K562 (cell line): ENCODE data around the gene QRFP. TPM values are rescaled to one million over a fixed set of nuclear protein-coding genes. Genes with fewer than 3 reads are reported as not detected.

Experiments
- ATAC-seq: fragments of 200-7000 bp; cut with Tn5 transposase; 3 replicates; pipeline ENCODE4 v1.9.1; 2020; ENCODE audit warnings: moderate library complexity
- BruUV-seq: library from RNA; stranded (reverse); fragments of 400-500 nt; replicated peaks from 2 replicates; lab custom pipeline; 2021; lab: Mats Ljungman, UMichigan
- CTCF ChIA-PET: fragments of 300-600 bp; formaldehyde crosslinking; extraction: SDS; loops from one replicate; lab custom pipeline; 2021; ENCODE audit warnings: low intra/inter-chr PET ratio; lab: Yijun Ruan, JAX
- POLR2A ChIA-PET: fragments of 300-600, 350-650 bp; sonication (Branson Sonifier 250); formaldehyde crosslinking; extraction: SDS; loops from one replicate; lab custom pipeline; 2021; ENCODE audit warnings: antibody characterized with exemption, inconsistent platforms; lab: Yijun Ruan, JAX
- DNase-seq, 4 experiments: peaks; one replicate each; pipeline versions ENCODE4 v3.0.0 to v3.0.0-alpha.2; 2011 to 2018; ENCODE audit warnings: low spot score in 3 of 4, mixed read lengths in 3 of 4; ENCODE audit errors: extremely low read depth in 1 of 4
- FAIRE-seq: peaks from 2 replicates; lab custom pipeline; 2011; peaks lifted over from hg19 to GRCh38; lab: Jason Lieb, UNC
- H2AFZ ChIP-seq: 2 replicates; pipeline ENCODE4 v1.6.0; 2011; ENCODE audit warnings: low read depth, low read length, control low read depth, inconsistent platforms
- H3K27ac ChIP-seq: fragments of 200-600 bp; 3 replicates; pipeline ENCODE4 v1.8.0; 2011; ENCODE audit warnings: low read depth, mild to moderate bottlenecking, control low read depth, inconsistent platforms, low read length, moderate library complexity, mixed read lengths; ENCODE audit errors: extremely low read depth
- H3K27me3 ChIP-seq, 2 experiments: fragments of 300-600 bp in 1 of 2; 2 replicates in 1 of 2; 3 replicates in 1 of 2; pipeline versions ENCODE4 v1.6.0 to v1.8.0; 2011; ENCODE audit warnings: inconsistent platforms in 2 of 2, low read length in 2 of 2, mild to moderate bottlenecking in 1 of 2, mixed read lengths in 1 of 2, moderate library complexity in 1 of 2; ENCODE audit not compliant: control insufficient read depth in 2 of 2, insufficient read depth in 2 of 2
- H3K36me3 ChIP-seq: fragments of 300-600 bp; 3 replicates; pipeline ENCODE4 v1.8.0; 2011; ENCODE audit warnings: mild to moderate bottlenecking, low read length, inconsistent platforms; ENCODE audit not compliant: control insufficient read depth, insufficient read depth
- H3K4me1 ChIP-seq, 2 experiments: fragments of 200-600 bp in 1 of 2; replicated peaks in 1 of 2; 2 replicates in 1 of 2; 3 replicates in 1 of 2; pipeline versions ENCODE4 v1.5.1 to v1.8.0; 2011; ENCODE audit warnings: inconsistent platforms in 2 of 2, low read length in 2 of 2, mild to moderate bottlenecking in 1 of 2, mixed read lengths in 1 of 2, moderate library complexity in 1 of 2; ENCODE audit not compliant: control insufficient read depth in 2 of 2, insufficient read depth in 2 of 2
- H3K4me2 ChIP-seq: 2 replicates; pipeline ENCODE4 v1.6.1; 2011; ENCODE audit warnings: low read length, control low read depth, inconsistent platforms, mixed read lengths; ENCODE audit not compliant: insufficient read depth
- H3K4me3 ChIP-seq: fragments of 200-600 bp; sonication (generic), shearing (Covaris generic); 2 replicates; pipeline ENCODE4 v1.5.1; 2016; ENCODE audit warnings: control low read depth, inconsistent platforms
- H3K79me2 ChIP-seq: fragments of 200-600 bp; 3 replicates; pipeline ENCODE4 v1.8.0; 2011; ENCODE audit warnings: low read length, inconsistent platforms; ENCODE audit not compliant: control insufficient read depth, insufficient read depth
- H3K9ac ChIP-seq, 2 experiments: 2 replicates each; pipeline versions ENCODE4 v1.6.0 to v1.6.1; 2011; ENCODE audit warnings: low read depth in 2 of 2, low read length in 2 of 2, control low read depth in 1 of 2, inconsistent platforms in 1 of 2, mild to moderate bottlenecking in 1 of 2, mixed read lengths in 1 of 2; ENCODE audit not compliant: insufficient read depth in 1 of 2
- H3K9me1 ChIP-seq: one replicate; pipeline ENCODE4 v1.6.0; 2011; ENCODE audit warnings: inconsistent platforms, mild to moderate bottlenecking, low read length, moderate library complexity; ENCODE audit not compliant: control insufficient read depth, insufficient read depth
- H3K9me3 ChIP-seq: replicated peaks from 2 replicates; pipeline ENCODE4 v1.5.1; 2011; ENCODE audit warnings: low read depth, low read length, inconsistent platforms; ENCODE audit not compliant: control insufficient read depth, insufficient read depth
- H4K20me1 ChIP-seq: replicated peaks from 2 replicates; pipeline ENCODE4 v1.6.1; 2011; ENCODE audit warnings: low read length, inconsistent platforms, mixed read lengths; ENCODE audit not compliant: control insufficient read depth, insufficient read depth
- BHLHE40 ChIP-seq: IDR thresholded peaks from 2 replicates; pipeline ENCODE4 v1.6.1; 2011; ENCODE audit warnings: low read length, improper control_type of control experiment
- MAFK ChIP-seq: IDR thresholded peaks from 2 replicates; pipeline ENCODE4 v1.6.1; 2011; ENCODE audit warnings: low read length, improper control_type of control experiment
- ZFP36 ChIP-seq: fragments of 150-350 bp; IDR thresholded peaks from 2 replicates; pipeline ENCODE4 v1.6.1; 2018; ENCODE audit warnings: low read length, low read depth; ENCODE audit not compliant: partially characterized antibody
- ZMIZ1 ChIP-seq, 2 experiments: fragments of 150-350 bp in 1 of 2; IDR thresholded peaks; 2 replicates each; pipeline ENCODE4 v1.6.1; 2012 to 2016; ENCODE audit warnings: low read depth in 2 of 2, low read length in 2 of 2, mild to moderate bottlenecking in 1 of 2, moderate library complexity in 1 of 2
- ZNF584 ChIP-seq: fragments of 200-800 bp; sonication (Bioruptor generic); IDR thresholded peaks from 2 replicates; pipeline ENCODE4 v1.6.1; 2016; ENCODE audit warnings: low read depth, mild to moderate bottlenecking, missing genetic modification characterization, missing compliant biosample characterization
- WGBS: fragments of 100-300 bp; shearing (Covaris generic); methylation state at CpG from one replicate; pipeline ENCODE4 v1.1.6; 2016; ENCODE audit warnings: low coverage, mixed read lengths; ENCODE audit not compliant: insufficient coverage; ENCODE audit errors: missing lambda C conversion rate; 5-methylcytosine and 5-hydroxymethylcytosine counted together
- in situ Hi-C: fragments of 300-500 bp; cut with MboI; formaldehyde crosslinking; loops from 4 replicates; pipeline ENCODE4 v1.15.0; 2018; ENCODE audit warnings: inconsistent platforms, mixed read lengths
- intact Hi-C: fragments of 100-400 bp; cut with micrococcal nuclease; formaldehyde crosslinking; loops from 2 replicates; pipeline ENCODE4 v1.14.2; 2022
- polyA plus RNA-seq, 8 experiments: library from polyadenylated mRNA; depleted of rRNA in 4 of 8; stranded (reverse) in 5 of 8; unstranded in 3 of 8; fragments of >200 nt; fragmentation: Nextera tagmentation in 2 of 8; fragmentation: Illumina TruSeq in 1 of 8; extraction: Ambion mirVana in 2 of 8; extraction: Trizol in 1 of 8; gene quantifications; 2 replicates each; pipeline versions ENCODE4 v1.2.1 to v1.2.3, GENCODE V29; 2011 to 2014; ENCODE audit warnings: inconsistent platforms in 1 of 8, missing spikeins in 1 of 8
- total RNA-seq, 7 experiments: library from RNA; depleted of rRNA in 6 of 7; stranded (reverse); fragments of >200 nt in 6 of 7; fragmentation: Illumina TruSeq in 2 of 7; extraction: Trizol in 2 of 7; gene quantifications; 2 replicates each; pipeline versions ENCODE4 v1.2.1 to v1.2.3, GENCODE V29; 2011 to 2021; ENCODE audit warnings: low replicate concordance in 1 of 7

Gene QRFP
- total and polyA plus RNA-seq, 9 of the 15 experiments (the other 6 are each of a cell fraction or from before 2014, with no cell fraction given) = not detected

- WGBS = 1% methylated on average over 31 of the region's 31 CpGs
- FAIRE-seq (no peak), DNase-seq (peak in 2 of 4 experiments; percentile 64 to 76), ATAC-seq (no peak; the same call in none of the 3 replicates)
- ChIA-PET POLR2A (interaction anchor here (0.6 to 26.8 kb wide), 10 partner anchors 3 to 115 kb away, joined by 3 to 582 read pairs (median 3); no protein-coding TSS in a partner anchor), CTCF (no interaction called here)
- Histone ChIP-seq H3K9me1 (no peaks in the 10 kb centered on the region), H2AFZ (no peak overlapping the region), H3K4me1 (peaks cover 0 to 55% of the 10 kb centered on the region in 2 experiments; a peak in 1 of 5 replicates), H3K27me3 (peaks cover 97 to 100% of the 10 kb centered on the region in 2 experiments), H3K4me2 (no peak overlapping the region), H3K79me2 (no peaks in the 10 kb centered on the region), H3K36me3 (no peaks in the 10 kb centered on the region), H3K27ac (no peak overlapping the region), H3K9ac (peak overlapping the region in 1 of 2 experiments; percentile 2; a peak in 1 of 4 replicates), H3K9me3 (no peaks in the 10 kb centered on the region), H3K4me3 (no peak overlapping the region), H4K20me1 (peaks cover 89% of the 10 kb centered on the region)
- no TSS peak for BruUV-seq
- in situ Hi-C loops (no loop called here), intact Hi-C loops (no loop called here)
- peak; percentile 42 for TF ChIP-seq ZFP36
- TF ChIP-seq ZMIZ1 (IDR thresholded peaks at IDR 0.05; ENCODE audit: low read depth in 2 of 2, low read length in 2 of 2) = 0 out of 4 replicates have a peak, but pooled peaks of 1 of the 2 experiments have one; percentile 25
- TF ChIP-seq MAFK = no peak
- TF ChIP-seq BHLHE40 = peak; percentile 16; the same call in 1 of the 2 replicates
- TF ChIP-seq ZNF584 (CRISPR knock-in tag) = no peak
Measured at GRCh38 chr9:130921989-130922892, 25.6 kb upstream of the QRFP start.
